Activated CD4-positive, alpha-beta memory T cell treated with anti-CD3 and anti-CD28 coated beads, Interleukin-2, amount 10 ng/mL, durations not matched to agents 7 days and 5 days (primary cell): ENCODE measurements around the gene YBX1. TPM values are rescaled to one million over a fixed set of nuclear protein-coding genes. Genes with fewer than 3 reads are reported as not detected.
"Not testable (repeated sequence)": the region's sequence is repeated elsewhere in the genome, so short reads cannot be mapped to it uniquely, and the experiment has no call there.

Experiments used
- CTCF ChIA-PET: fragments of 350-600 bp; sonication (Branson Sonifier 250); formaldehyde crosslinking; loops from one replicate; lab custom pipeline; 2021; ENCODE audit warnings: antibody characterized with exemption, inconsistent platforms; lab: Charles Lee
- POLR2A ChIA-PET: fragments of 350-600 bp; sonication (Branson Sonifier 250); formaldehyde crosslinking; loops from one replicate; lab custom pipeline; 2021; ENCODE audit warnings: antibody characterized with exemption; lab: Charles Lee
- DNase-seq: peaks from one replicate; pipeline ENCODE4 v3.0.0-alpha.2; 2020
- H3K27ac Mint-ChIP-seq: one replicate; pipeline ENCODE4 v1.8.0; 2021; ENCODE audit warnings: mild to moderate bottlenecking, mixed read lengths
- H3K27me3 Mint-ChIP-seq: one replicate; pipeline ENCODE4 v1.8.0; 2021; ENCODE audit warnings: mixed read lengths
- H3K36me3 Mint-ChIP-seq: one replicate; pipeline ENCODE4 v1.8.0; 2021; ENCODE audit warnings: low read depth, mixed read lengths
- H3K4me1 Mint-ChIP-seq: one replicate; pipeline ENCODE4 v1.8.0; 2021; ENCODE audit warnings: mixed read lengths
- H3K4me3 Mint-ChIP-seq: one replicate; pipeline ENCODE4 v1.8.0; 2021; ENCODE audit warnings: mild to moderate bottlenecking, mixed read lengths
- H3K9me3 Mint-ChIP-seq: one replicate; pipeline ENCODE4 v1.8.0; 2021; ENCODE audit warnings: mixed read lengths
- total RNA-seq, 2 experiments: library from RNA; stranded (reverse); gene quantifications; one replicate each; pipeline ENCODE4 v1.2.3, GENCODE V29; 2021

YBX1 gene
- total RNA-seq, 2 experiments from 2014 or later, result 575 to 580 TPM

DNA sequence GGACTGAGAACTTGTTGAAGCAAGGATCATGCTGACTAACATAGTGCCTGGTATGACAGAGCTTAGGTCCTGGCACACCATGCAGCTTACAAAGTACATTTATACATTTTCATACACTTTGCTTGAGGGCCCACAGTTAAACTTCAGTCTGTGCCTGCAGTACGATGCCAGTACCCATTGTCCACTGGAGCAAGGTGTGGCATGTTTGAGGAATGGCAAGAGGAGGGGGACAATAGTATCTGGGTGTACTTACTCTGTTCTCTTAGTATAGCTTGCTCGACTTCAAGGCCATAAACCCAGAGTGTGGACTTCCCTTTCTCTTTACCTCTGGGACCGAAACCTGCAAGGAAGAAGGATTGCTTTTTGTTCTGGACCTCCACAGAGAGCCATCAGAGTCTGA is 6.8 kb upstream of the YBX1 start:
- H3K27ac Mint-ChIP-seq, result no peak overlapping the region
- peaks cover 34% of the 10 kb centered on the region for H3K36me3 Mint-ChIP-seq
- no peak overlapping the region for H3K4me3 Mint-ChIP-seq
- H3K27me3 Mint-ChIP-seq, result no peaks in the 10 kb centered on the region
- H3K4me1 Mint-ChIP-seq, result peaks cover 8% of the 10 kb centered on the region
- no peak for DNase-seq
- ChIA-PET POLR2A (interaction anchor here (11.7 kb wide), 1 partner anchor 8 kb away, joined by 209 read pairs; no protein-coding TSS in a partner anchor), CTCF (no interaction called here)
- H3K9me3 Mint-ChIP-seq, result no peaks in the 10 kb centered on the region

DNA sequence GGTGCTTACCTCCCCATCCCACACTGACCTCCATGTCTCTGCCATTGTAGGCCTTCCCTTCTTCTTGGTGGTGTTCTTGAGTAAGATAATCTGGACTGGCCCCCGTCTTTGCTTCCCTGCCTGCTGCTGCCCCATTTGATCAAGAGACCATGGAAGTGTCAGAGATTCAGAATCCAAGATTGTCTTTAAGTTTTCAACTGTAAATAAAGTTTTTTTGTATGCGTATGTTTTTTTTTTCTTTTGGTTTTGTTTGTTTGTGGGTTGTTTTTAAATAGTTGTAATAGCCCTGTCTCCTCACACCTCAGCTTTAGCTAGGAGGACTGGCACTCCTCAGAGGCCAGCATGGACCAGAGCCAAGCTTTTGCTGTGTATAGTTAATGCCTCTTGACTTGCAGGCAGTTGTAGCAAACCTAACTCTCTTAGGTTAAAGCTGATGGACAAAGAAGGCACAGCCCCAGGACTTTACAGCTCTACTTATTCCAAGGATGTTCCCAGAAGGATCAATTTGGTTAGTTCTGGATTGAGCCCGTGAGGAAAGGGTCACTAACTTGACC is 5.6 kb upstream of the YBX1 start:
- CTCF ChIA-PET, result no interaction called here
- POLR2A ChIA-PET, result interaction anchor here (1.4 to 11.7 kb wide), 2 partner anchors 10 to 19 kb away, joined by 4 to 209 read pairs; partner anchors contain the start of gene PPIH

DNA sequence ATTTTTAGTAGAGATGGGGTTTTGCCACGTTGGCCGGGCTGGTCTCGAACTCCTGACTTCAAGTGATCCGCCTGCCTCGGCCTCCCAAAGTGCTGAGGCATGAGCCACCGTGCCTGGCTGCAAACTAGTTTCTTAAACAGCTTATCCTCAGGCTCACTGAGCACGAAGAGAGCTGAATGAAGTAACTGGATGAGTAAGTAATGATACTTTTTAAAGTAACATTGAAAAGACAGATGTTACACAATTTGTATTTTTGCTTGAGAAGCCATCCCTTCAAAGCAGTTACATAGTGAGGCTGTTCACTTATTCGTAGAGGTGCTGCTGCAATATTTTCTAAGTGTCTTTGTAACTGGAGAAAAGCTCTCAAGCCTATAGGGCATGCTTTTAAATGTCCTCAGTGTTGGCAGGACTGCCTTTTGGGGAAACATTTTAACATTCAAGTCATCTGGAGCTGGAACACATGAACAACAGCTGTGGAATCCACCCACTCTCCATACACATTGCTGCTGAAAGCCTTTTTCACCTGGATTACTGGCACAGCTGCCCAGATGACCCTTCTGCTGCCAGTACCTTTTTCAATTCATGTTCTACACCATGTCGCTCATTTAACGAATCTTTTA is 2.7 kb upstream of the YBX1 start:
- H3K27ac Mint-ChIP-seq, result no peak overlapping the region
- no peaks in the 10 kb centered on the region for H3K9me3 Mint-ChIP-seq
- POLR2A ChIA-PET, result interaction anchor here (1.1 to 11.7 kb wide), 3 partner anchors 12 to 87 kb away, joined by 5 to 209 read pairs (median 7); partner anchors contain the start of genes C1orf50, P3H1 and PPIH
- CTCF ChIA-PET, result no interaction called here
- H3K4me3 Mint-ChIP-seq, result no peak overlapping the region
- H3K4me1 Mint-ChIP-seq, result peaks cover 26% of the 10 kb centered on the region
- peaks cover 32% of the 10 kb centered on the region for H3K36me3 Mint-ChIP-seq
- DNase-seq, result no peak
- no peaks in the 10 kb centered on the region for H3K27me3 Mint-ChIP-seq

More for the DNA sequence above, 5.6 kb upstream of the YBX1 start:
- no peak for DNase-seq
- no peak overlapping the region for H3K4me3 Mint-ChIP-seq
- peaks cover 16% of the 10 kb centered on the region for H3K4me1 Mint-ChIP-seq
- H3K9me3 Mint-ChIP-seq, result no peaks in the 10 kb centered on the region
- H3K27ac Mint-ChIP-seq, result no peak overlapping the region
- H3K27me3 Mint-ChIP-seq, result no peaks in the 10 kb centered on the region
- H3K36me3 Mint-ChIP-seq, result peaks cover 30% of the 10 kb centered on the region

DNA sequence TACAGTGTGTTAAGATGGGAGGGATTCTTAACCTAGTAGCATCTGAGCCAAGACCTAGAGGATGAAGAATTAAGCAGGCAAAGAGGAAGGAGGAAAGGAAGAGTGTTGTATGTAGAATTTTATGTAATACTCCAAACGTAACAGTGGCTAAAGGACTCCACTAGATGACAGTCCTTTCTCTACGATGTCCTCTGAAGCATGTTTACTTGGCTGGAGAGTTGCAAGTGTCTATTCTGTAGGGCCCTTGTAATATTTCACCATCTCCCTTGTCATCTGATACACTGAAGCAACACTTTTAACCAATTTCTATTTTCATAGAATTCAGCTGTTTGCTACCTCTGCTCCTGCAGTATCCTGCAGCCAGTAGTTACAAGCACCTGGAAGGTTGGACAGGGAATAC is 2.2 kb upstream of the YBX1 start:
- no peak for DNase-seq
- Mint-ChIP-seq H3K9me3 (no peaks in the 10 kb centered on the region), H3K36me3 (peaks cover 34% of the 10 kb centered on the region), H3K27ac (no peak overlapping the region), H3K4me1 (peaks cover 32% of the 10 kb centered on the region), H3K27me3 (no peaks in the 10 kb centered on the region), H3K4me3 (no peak overlapping the region)
- POLR2A ChIA-PET, result interaction anchor here (1.1 to 11.7 kb wide), 4 partner anchors 12 to 86 kb away, joined by 5 to 209 read pairs (median 36); partner anchors contain the start of genes C1orf50, P3H1 and PPIH
- CTCF ChIA-PET, result interaction anchor here (0.6 to 4.9 kb wide), 3 partner anchors 9 to 267 kb away, joined by 6 to 13 read pairs (median 6); partner anchors contain the start of gene PPIH

DNA sequence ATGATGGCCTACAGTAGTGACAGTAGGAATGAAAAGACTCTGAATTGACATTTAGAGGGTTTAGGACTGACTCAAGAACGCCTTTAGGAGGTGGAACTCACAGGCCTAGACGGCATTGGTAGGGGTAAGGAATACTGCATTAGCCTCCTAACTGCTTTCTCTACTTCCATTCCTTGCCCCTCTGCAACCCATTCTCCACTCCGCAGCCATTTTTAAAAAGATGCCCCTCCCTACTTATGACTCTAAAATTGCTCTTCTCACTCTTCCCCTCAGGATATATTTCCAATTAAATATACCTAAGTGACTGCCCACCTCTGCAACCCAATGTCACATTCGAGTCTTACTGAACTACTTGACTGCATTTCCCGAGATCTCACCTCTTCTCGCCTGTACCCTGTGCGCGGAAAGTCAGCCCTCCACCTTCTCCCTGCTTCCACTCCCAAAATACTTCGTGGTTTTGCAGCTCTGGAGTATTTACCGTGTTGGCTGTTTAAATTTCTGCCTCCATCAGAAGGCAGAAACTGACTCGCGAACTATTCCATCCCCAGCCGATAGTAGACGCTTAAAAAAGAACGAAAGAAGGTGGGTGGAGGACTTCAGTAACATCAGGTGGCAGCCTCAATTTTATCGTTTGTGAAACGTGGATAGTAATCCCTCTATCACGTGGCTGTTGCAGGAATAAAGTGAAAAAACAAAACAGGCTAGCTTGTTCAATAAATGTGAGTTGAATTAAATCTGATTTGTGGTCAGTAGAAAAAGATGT is 1.1 kb upstream of the YBX1 start:
- Mint-ChIP-seq H3K36me3 (peaks cover 33% of the 10 kb centered on the region), H3K4me1 (peaks cover 40% of the 10 kb centered on the region)
- CTCF ChIA-PET, result interaction anchor here (1.6 to 4.9 kb wide), 6 partner anchors 10 to 166 kb away, joined by 4 to 17 read pairs (median 10); partner anchors contain the start of genes C1orf50, P3H1, PPIH and ZNF691

DNA sequence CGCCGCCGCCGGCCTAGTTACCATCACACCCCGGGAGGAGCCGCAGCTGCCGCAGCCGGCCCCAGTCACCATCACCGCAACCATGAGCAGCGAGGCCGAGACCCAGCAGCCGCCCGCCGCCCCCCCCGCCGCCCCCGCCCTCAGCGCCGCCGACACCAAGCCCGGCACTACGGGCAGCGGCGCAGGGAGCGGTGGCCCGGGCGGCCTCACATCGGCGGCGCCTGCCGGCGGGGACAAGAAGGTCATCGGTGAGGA is 193 bp downstream of the YBX1 start:
- Mint-ChIP-seq H3K27ac (peak overlapping the region; percentile 96), H3K4me3 (peak overlapping the region; percentile 97), H3K4me1 (peaks cover 52% of the 10 kb centered on the region), H3K36me3 (peaks cover 33% of the 10 kb centered on the region)
- not testable (repeated sequence) for H3K27me3 Mint-ChIP-seq, DNase-seq, H3K9me3 Mint-ChIP-seq
- ChIA-PET POLR2A (interaction anchor here (0.7 to 11.7 kb wide), 17 partner anchors 10 to 772 kb away, joined by 3 to 209 read pairs (median 4); partner anchors contain the start of genes C1orf50, HYI, P3H1 and PPIH), CTCF (interaction anchor here (1.6 to 4.9 kb wide), 5 partner anchors 9 to 164 kb away, joined by 4 to 17 read pairs (median 13); partner anchors contain the start of genes C1orf50, P3H1, PPIH and ZNF691)

More for the DNA sequence above, 1.1 kb upstream of the YBX1 start:
- Mint-ChIP-seq H3K27me3 (no peaks in the 10 kb centered on the region), H3K4me3 (peak overlapping the region; percentile 97), H3K9me3 (no peaks in the 10 kb centered on the region), H3K27ac (peak overlapping the region; percentile 96)
- POLR2A ChIA-PET, result interaction anchor here (1.1 to 11.7 kb wide), 8 partner anchors 11 to 86 kb away, joined by 4 to 209 read pairs (median 32); partner anchors contain the start of genes C1orf50, P3H1 and PPIH
- DNase-seq, result no peak

DNA sequence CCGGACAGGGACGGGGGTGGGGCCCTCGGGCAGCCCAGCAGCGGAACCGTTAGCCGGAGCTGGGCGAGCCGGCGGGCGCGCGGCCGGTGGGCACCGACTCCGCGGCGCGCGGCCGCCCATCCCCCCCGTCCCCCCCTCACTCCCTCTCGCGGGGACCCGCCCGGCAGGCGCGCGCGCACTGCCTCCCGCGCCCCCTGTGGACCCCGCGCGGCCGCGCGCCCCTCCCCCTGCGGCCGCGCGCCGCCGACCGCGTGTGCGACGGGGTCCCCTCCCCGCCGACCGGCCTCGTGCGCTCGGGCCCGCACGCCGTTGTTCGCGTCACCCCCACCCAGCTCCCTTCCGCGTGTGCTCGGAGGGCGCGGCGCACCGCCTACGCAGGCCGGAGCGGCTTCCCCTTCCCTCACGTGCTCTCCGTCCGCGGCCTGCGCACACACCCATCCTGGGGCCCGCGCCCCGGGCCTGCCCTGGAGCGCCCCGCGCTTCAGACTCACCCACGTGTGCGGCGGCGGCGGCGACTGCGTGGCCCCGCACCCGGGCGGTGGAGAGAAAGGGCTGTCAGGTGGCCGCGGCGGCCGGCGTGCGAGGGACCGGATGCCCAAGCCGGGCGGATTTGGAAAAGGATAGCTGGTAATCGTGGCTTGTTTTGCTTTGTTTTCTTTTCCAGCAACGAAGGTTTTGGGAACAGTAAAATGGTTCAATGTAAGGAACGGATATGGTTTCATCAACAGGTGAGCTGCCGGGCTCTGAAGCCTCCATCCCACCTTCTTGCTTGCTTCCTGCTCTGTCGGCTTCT is 717 bp downstream of the YBX1 start:
- Mint-ChIP-seq H3K27me3 (no peaks in the 10 kb centered on the region), H3K36me3 (peaks cover 38% of the 10 kb centered on the region), H3K4me1 (peaks cover 58% of the 10 kb centered on the region), H3K27ac (peak overlapping the region; percentile 94), H3K4me3 (peak overlapping the region; percentile 97), H3K9me3 (no peaks in the 10 kb centered on the region)
- POLR2A ChIA-PET, result interaction anchor here (0.7 to 11.7 kb wide), 22 partner anchors 10 to 771 kb away, joined by 3 to 209 read pairs (median 4); partner anchors contain the start of genes C1orf50, ERMAP, HYI and P3H1
- CTCF ChIA-PET, result interaction anchor here (0.8 to 4.9 kb wide), 8 partner anchors 9 to 226 kb away, joined by 3 to 17 read pairs (median 5); partner anchors contain the start of genes C1orf50, P3H1, PPIH and ZNF691
- peak; percentile 70 for DNase-seq

DNA sequence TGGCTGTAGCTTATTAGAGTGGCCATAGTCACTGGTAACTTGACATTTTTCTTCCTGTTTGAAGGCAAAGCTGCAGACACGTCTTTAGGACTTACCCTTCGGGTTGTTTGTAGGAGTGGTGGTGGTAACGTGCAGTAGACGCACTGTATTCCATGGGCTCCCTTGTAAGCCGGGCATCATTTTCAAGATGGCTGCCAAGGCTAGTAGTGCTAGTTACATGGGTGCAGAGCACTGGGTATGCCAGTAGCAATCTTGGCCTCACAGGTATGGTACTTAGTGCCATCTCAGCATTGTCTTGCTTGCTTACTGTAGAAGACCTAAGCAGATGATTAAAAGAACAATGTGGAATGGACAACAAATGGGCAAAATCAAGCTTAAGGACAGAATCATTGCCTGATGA is 1.9 kb downstream of the YBX1 start:
- Mint-ChIP-seq H3K27ac (peak overlapping the region; percentile 94), H3K4me3 (peak overlapping the region; percentile 97), H3K27me3 (no peaks in the 10 kb centered on the region), H3K36me3 (peaks cover 48% of the 10 kb centered on the region), H3K9me3 (no peaks in the 10 kb centered on the region), H3K4me1 (peaks cover 69% of the 10 kb centered on the region)
- DNase-seq, result peak; percentile 34
- ChIA-PET POLR2A (interaction anchor here (1.0 to 11.7 kb wide), 10 partner anchors 8 to 227 kb away, joined by 3 to 209 read pairs (median 10); partner anchors contain the start of genes C1orf50, P3H1, PPCS and PPIH), CTCF (interaction anchor here (3.9 to 4.9 kb wide), 2 partner anchors 26 to 82 kb away, joined by 13 to 16 read pairs; partner anchors contain the start of genes C1orf50, P3H1 and PPIH)

DNA sequence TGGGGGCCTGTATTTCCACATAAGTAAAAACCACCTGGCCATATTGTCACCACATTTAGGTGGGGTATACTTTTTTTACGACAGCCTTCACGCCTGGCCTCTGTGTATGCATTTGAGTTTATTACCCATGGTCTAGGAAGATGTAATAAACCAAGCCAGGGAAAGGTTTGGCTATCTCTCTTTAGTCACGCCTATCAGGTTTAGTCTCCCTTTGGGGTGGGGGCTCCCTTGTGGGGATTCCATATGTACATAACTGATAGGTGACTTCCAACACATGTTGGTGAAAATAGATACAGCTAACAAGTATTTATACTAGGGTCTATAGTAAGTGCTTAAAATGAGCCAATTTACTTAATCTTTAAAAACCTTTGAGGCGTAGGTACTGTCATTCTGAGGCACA is 4.2 kb downstream of the YBX1 start:
- Mint-ChIP-seq H3K4me3 (peak overlapping the region; percentile 22), H3K4me1 (peaks cover 73% of the 10 kb centered on the region), H3K36me3 (peaks cover 53% of the 10 kb centered on the region), H3K27me3 (no peaks in the 10 kb centered on the region), H3K27ac (no peak overlapping the region), H3K9me3 (no peaks in the 10 kb centered on the region)
- ChIA-PET POLR2A (interaction anchor here (2.2 to 11.7 kb wide), 3 partner anchors 15 to 28 kb away, joined by 9 to 209 read pairs (median 12); partner anchors contain the start of gene PPIH), CTCF (interaction anchor here (0.5 kb wide), 1 partner anchor 108 kb away, joined by 3 read pairs; no protein-coding TSS in a partner anchor)
- DNase-seq, result no peak

DNA sequence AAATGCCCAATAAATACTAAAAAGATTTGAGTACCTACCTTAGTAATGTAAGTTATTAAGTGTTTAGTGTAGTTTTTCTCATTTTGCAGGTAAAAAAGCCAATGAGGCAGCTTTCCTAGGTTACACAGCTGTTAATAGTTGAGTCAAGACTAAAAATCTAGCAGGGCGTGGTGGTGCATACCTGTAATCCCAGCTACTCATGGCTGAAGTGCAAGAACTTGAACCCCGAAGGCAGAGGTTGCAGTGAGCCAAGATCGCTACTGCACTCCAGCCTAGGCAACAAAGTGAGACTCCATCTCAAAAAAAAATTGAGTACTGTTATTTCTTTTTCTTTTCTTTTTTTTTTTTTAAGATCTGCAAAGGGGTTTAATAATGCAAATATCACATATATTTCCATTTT is 7.7 kb downstream of the YBX1 start:
- H3K4me3 Mint-ChIP-seq, result no peak overlapping the region
- no peak for DNase-seq
- H3K27ac Mint-ChIP-seq, result peak overlapping the region; percentile 29
- H3K36me3 Mint-ChIP-seq, result peaks cover 60% of the 10 kb centered on the region
- H3K4me1 Mint-ChIP-seq, result peaks cover 85% of the 10 kb centered on the region
- POLR2A ChIA-PET, result interaction anchor here (1.0 to 7.1 kb wide), 4 partner anchors 7 to 77 kb away, joined by 3 to 64 read pairs (median 10); partner anchors contain the start of genes C1orf50, P3H1, PPIH and YBX1
- no peaks in the 10 kb centered on the region for H3K9me3 Mint-ChIP-seq
- H3K27me3 Mint-ChIP-seq, result no peaks in the 10 kb centered on the region
- CTCF ChIA-PET, result interaction anchor here (1.1 to 3.7 kb wide), 3 partner anchors 8 to 109 kb away, joined by 3 to 17 read pairs (median 5); partner anchors contain the start of genes C1orf50, P3H1 and YBX1

DNA sequence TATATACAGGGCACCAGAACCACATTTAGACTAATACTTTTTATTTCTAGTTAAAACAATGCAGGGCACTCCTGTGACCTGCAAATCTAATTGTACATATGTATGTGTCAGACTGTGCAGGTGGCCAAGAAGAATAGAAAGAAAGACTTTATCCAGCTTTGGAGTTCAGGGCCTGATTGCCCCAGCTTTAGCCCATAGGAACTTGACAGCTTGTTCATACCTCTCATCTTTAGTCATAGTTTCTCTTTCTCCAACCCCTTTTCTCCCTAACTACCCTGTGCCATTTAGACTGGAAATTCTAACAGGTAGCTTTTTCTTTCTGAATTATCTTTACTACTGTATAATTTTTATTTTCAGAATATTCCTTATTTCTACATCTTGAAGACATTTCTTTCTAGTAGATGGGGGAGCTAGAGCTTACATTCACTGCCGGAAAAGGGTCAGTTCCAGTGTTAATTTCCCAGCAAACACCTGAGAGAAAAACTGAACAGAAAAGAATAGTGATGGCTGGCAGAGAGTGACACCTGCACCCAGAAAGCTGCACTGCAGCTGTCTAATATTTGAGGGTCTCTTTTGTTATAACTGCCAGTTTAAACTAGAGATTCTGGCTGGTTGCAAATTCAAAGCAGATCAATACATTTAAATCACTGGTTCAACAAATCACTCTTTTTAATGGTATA is 8.4 kb downstream of the YBX1 start:
- H3K27ac Mint-ChIP-seq, result peak overlapping the region; percentile 13
- H3K4me1 Mint-ChIP-seq, result peaks cover 83% of the 10 kb centered on the region
- H3K9me3 Mint-ChIP-seq, result no peaks in the 10 kb centered on the region
- DNase-seq, result no peak
- H3K4me3 Mint-ChIP-seq, result no peak overlapping the region
- no peaks in the 10 kb centered on the region for H3K27me3 Mint-ChIP-seq
- peaks cover 61% of the 10 kb centered on the region for H3K36me3 Mint-ChIP-seq
- ChIA-PET POLR2A (interaction anchor here (1.0 to 7.1 kb wide), 6 partner anchors 8 to 233 kb away, joined by 3 to 64 read pairs (median 6); partner anchors contain the start of genes C1orf50, P3H1, PPIH and YBX1), CTCF (interaction anchor here (1.1 to 3.7 kb wide), 4 partner anchors 9 to 110 kb away, joined by 3 to 17 read pairs (median 4); partner anchors contain the start of genes C1orf50, P3H1, PPIH and YBX1)
